GM18505 (cell line): ENCODE data around the gene RANBP3.
A peak's percentile ranks its signal among the peaks of the same experiment; 100 is the strongest.

Experiments
- ATAC-seq: cut with Tn5 transposase; IDR thresholded peaks from one replicate; pipeline ENCODE4 v1.9.1; 2021; ENCODE audit not compliant: unreplicated experiment
- POLR2A ChIP-seq: IDR thresholded peaks from 4 replicates; pipeline ENCODE4 v1.6.1; 2011; ENCODE audit warnings: borderline replicate concordance; ENCODE audit not compliant: insufficient read depth, insufficient read length; ENCODE audit errors: extremely low read depth

The RANBP3 gene

GRCh38 chr19:5910638-5910907 lies 67.4 kb downstream of the RANBP3 start:
- no peak for TF ChIP-seq POLR2A
- ATAC-seq, result no peak

GRCh38 chr19:5908773-5909442 lies 69.0 kb downstream of the RANBP3 start:
- no peak for TF ChIP-seq POLR2A
- ATAC-seq, result no peak

DNA sequence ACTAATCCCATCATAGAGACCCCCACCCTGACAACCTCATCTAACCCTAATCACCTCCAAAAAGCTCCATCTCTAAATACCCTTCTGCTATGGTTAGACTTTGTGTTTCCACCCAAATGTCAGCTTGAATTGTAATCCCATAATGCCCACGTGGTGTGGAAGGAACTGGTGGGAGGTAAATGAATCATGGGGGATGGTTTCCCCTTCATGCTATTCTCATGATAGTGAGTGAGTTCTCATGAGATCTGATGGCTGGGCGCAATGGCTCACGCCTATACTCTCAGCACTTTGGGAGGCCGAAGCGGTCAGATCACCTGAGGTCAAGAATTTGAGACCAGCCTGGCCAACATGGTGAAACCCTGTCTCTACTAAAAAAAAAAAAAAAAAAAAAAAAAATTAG lies 70.7 kb downstream of the RANBP3 start:
- ATAC-seq, result no peak

DNA sequence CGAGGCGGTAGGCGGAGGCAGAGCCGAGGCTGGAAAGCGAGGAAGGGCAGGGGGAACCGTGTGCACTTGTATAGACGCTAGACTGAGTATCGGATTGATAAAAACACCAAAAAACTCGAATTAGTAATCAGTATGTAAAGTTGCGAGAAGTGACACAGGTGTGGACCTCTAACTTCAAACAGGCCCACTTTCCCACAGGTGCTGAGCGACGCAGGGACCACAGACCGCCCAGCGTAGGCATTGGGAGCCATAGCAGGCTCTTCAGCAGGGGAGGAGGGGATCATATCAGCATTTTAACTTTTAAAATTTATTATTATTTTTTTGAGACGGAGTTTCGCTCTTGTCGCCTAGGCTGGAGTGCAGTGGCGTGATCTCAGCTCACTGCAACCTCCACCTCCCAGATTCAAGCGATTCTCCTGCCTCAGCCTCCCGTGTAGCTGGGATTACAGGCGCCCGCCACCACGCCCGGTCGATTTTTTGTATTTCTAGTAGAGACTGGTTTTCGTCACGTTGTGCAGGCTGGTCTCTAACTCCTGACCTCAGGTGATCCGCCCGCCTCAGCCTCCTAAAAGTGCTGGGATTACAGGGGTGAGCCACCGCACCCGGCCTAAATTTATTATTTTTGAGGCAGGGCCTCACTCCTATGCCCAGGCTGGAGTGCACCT lies 72.7 kb downstream of the RANBP3 start:
- no peak for TF ChIP-seq POLR2A
- ATAC-seq, result no peak

More for the DNA sequence above, 70.7 kb downstream of the RANBP3 start:
- TF ChIP-seq POLR2A, result no peak

DNA sequence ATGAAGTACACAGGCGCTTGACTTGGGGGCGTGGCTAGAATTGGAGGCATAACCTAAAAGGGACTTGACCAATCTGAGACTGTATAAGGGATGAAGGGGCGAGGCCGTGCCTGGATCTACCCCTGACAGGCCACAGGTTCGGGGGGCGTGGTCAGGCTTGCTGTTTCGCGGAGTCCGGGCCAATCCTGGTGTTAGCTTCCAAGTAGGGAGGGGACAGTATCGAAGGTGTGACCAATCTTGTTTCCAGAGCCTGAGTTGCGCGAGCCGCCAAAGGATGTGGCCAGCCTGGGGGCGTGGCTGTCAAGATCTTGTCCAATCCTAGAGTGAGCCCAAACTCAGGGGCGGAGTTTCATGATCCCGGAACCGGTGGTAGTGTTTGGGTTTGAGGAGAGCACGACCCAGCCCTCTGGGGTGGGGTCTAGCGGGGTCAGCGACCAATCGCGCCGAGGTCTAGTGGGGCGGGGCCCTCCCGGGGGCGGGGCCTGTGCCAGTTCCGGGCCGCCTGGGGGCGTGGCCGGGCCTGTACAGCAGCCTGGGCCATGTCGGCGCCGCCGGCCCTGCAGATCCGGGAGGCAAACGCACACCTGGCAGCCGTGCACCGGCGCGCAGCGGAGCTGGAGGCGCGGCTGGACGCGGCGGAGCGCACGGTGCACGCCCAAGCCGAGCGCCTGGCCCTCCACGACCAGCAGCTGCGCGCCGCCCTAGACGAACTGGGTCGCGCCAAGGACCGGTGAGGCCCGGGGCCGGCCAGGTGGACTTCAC lies 73.4 kb downstream of the RANBP3 start, which contains the start of gene VMAC:
Gene VMAC (plus strand): TSS at position 521 of the 762 bp plus-strand sequence. CDS start 19 bp downstream, at position 540.
- peak; percentile 66 for TF ChIP-seq POLR2A
- peak; percentile 67 for ATAC-seq

GRCh38 chr19:5903624-5904351 lies 74.2 kb downstream of the RANBP3 start, which contains the start of gene NDUFA11:
Gene NDUFA11 (minus strand): TSS chr19:5903790. CDS start chr19:5903708, 82 bp downstream.
- peak; percentile 34 for ATAC-seq
- TF ChIP-seq POLR2A, result peak; percentile 86

- TF ChIP-seq POLR2A, result no peak
- no peak for ATAC-seq
These were observed 74.8 kb downstream of the RANBP3 start for GRCh38 chr19:5903056-5903623.

GRCh38 chr19:5900976-5901375 lies 77.0 kb downstream of the RANBP3 start:
- no peak for ATAC-seq
- TF ChIP-seq POLR2A, result no peak

DNA sequence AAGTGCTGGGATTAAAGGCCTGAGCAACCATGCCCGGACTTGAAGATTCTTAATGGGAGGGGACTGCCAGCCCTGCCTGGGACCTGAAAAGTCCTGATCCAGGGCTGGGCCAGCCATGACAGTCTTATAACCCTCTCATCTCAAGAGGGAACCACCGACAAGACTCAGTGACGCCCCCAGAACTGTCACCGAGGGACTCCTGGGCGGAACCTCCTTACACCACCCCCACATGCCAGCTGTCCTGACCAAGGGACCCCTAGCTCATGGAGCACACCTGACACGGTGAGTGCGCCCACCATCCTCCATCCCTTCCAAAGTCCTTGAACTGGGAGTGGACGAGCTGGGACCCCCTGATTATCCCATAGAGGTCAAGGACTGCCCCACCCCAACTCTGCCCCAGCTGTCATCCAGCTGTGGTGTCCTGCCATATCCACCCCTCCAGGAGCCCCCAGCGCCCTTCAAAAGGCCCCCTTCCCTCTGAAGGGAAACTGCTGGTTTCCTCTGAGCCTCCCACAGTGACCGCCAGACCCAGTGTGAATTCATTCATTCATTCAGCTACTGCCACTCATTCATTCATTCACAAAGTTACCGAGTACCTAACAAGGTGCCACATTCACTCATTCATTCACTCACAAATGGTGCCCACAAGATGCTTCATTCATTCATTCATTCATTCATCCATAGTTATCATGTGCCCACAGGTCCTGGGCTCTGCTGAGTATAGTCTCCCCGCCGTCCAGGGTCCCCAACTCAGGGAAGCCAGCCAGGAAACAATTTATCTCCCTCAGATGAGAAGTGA lies 78.0 kb downstream of the RANBP3 start:
- TF ChIP-seq POLR2A, result no peak
- ATAC-seq, result no peak

DNA sequence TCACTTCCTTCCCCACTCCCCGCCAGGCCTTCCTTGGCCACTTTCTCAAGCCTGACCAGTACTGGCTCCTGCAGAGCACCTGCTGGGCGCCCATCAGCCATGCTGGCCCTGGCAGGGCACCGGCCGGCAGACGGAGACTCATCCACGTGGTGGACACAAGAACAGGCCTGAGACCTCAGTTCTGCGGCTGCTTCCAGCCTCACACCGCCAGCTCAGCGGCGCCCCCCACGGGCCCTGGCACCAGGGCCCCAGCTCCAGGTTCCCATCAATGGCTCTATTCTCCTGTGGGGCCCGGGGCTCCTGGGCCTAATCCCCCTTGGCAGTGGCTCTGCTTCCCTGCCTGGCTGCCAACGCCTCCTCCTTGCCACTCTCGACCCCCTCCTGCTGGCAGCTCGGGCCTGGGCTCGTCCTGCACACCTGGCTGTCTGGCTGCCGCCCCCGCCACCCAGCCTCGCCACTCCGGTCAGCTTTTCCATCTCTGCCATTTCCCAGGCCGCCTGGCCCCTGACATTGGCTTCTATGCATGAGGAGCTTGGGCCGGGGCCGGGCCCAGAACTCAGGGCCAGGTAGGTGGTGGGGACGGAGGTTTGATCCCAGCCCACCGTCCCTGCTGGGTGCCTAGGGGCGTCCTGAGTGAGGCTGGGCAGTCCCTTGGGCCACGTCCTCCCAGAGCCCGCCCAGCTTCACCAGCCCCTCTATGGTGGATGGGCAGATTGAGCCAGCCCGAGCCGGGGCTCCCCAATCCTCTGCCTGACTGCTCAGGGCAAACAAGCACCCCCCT lies 80.6 kb downstream of the RANBP3 start:
- ATAC-seq, result no peak
- TF ChIP-seq POLR2A, result no peak

- no peak for TF ChIP-seq POLR2A
- no peak for ATAC-seq
These were observed 81.4 kb downstream of the RANBP3 start for GRCh38 chr19:5896365-5897076.

DNA sequence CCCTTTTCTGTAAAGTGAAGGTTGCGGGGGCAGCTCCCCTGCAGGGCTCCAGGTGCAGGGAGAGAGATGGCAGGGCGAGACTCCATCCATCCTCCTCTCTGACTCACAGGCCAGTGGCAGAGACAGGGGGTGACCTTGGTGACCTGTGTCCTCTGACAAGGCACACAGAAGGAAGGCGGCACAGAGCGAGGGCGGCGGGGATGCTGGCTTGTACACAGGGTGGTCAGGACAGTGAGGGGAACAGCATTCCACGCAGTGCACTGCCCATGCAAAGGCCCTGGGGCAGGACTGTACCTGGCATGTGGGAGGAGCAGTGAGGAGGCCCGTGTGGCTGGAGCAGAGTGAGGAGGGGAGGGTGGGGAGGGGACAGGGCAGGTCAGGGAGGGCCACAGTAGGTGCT lies 82.0 kb downstream of the RANBP3 start:
- ATAC-seq, result no peak
- TF ChIP-seq POLR2A, result no peak

- no peak for ATAC-seq
- no peak for TF ChIP-seq POLR2A
These were observed 82.5 kb downstream of the RANBP3 start for GRCh38 chr19:5895409-5895808.
